Measurements from ENCODE around the gene KCNF1. TPM values are rescaled to one million over a fixed set of nuclear protein-coding genes. Genes with fewer than 3 reads are reported as not detected.

The KCNF1 gene
- total and polyA plus RNA-seq, 10 of the 15 experiments (the other 5 are each of a cell fraction or from before 2014, with no cell fraction given) = not detected

DNA sequence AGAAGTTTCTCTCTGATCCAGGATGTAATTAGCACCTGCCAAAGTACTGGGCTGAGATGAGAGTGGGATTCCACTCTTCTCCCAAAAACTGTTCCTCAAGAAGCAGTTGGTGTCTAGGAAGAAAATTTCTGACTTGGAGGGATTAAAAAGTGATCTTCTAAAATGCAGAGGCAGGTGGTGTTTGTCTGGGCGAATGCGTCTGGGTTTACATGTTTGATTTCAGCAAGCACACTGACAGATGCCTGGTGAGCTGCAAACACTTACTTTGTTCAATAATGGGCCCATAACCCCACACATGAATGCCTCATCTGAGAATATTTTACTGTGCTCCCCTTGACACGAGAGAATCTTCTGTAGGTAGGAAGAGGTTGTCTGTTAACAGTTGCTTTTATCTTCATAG, 24.3 kb upstream of the KCNF1 start:
- FAIRE-seq = no peak
- CTCF ChIA-PET = interaction anchor here (1.0 to 1.4 kb wide), 4 partner anchors 10 to 55 kb away, joined by 3 to 5 read pairs (median 3); no protein-coding TSS in a partner anchor
- TF ChIP-seq, protein P1, sequence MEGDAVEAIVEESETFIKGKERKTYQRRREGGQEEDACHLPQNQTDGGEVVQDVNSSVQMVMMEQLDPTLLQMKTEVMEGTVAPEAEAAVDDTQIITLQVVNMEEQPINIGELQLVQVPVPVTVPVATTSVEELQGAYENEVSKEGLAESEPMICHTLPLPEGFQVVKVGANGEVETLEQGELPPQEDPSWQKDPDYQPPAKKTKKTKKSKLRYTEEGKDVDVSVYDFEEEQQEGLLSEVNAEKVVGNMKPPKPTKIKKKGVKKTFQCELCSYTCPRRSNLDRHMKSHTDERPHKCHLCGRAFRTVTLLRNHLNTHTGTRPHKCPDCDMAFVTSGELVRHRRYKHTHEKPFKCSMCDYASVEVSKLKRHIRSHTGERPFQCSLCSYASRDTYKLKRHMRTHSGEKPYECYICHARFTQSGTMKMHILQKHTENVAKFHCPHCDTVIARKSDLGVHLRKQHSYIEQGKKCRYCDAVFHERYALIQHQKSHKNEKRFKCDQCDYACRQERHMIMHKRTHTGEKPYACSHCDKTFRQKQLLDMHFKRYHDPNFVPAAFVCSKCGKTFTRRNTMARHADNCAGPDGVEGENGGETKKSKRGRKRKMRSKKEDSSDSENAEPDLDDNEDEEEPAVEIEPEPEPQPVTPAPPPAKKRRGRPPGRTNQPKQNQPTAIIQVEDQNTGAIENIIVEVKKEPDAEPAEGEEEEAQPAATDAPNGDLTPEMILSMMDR (IDR thresholded peaks at IDR 0.05 in 2 of 3, conservative IDR thresholded peaks at IDR 0.05 in 1 of 3; ENCODE audit: control insufficient read depth in 2 of 3, extremely low read depth in 1 of 3, insufficient read depth in 1 of 3, low read depth in 3 of 3, low read length in 3 of 3) = no peak
- TF ChIP-seq ZNF274 (IDR thresholded peaks at IDR 0.05; ENCODE audit: insufficient read depth, insufficient read length) (no peak), RAD51 (IDR thresholded peaks at IDR 0.05) (no peak), SRF (IDR thresholded peaks at IDR 0.05; ENCODE audit: low read depth in 2 of 2, low read length in 2 of 2) (no peak), POU2F2 (IDR thresholded peaks at IDR 0.05; ENCODE audit: borderline replicate concordance, low read depth, low read length) (no peak), FOS (IDR thresholded peaks at IDR 0.05; ENCODE audit: borderline replicate concordance, extremely low read depth, insufficient read length) (no peak), TCF7 (IDR thresholded peaks at IDR 0.05; ENCODE audit: borderline replicate concordance) (no peak), ZZZ3 (IDR thresholded peaks at IDR 0.05; ENCODE audit: control insufficient read depth, insufficient read length, low read depth) (no peak), TAF1 (IDR thresholded peaks at IDR 0.05; ENCODE audit: borderline replicate concordance, low read depth, low read length) (no peak), HDAC6 (IDR thresholded peaks at IDR 0.05; ENCODE audit: unreplicated experiment) (no peak), ESRRA (IDR thresholded peaks at IDR 0.05; ENCODE audit: low read length) (no peak), FOXK2 (IDR thresholded peaks at IDR 0.05) (no peak), ATF7 (IDR thresholded peaks at IDR 0.05; ENCODE audit: low read depth) (no peak), TARDBP (IDR thresholded peaks at IDR 0.05; ENCODE audit: borderline replicate concordance) (no peak), NR2F1 (conservative IDR thresholded peaks at IDR 0.05) (no peak), RB1 (IDR thresholded peaks at IDR 0.05; ENCODE audit: borderline replicate concordance) (no peak), PAX8 (IDR thresholded peaks at IDR 0.05) (no peak)
- TF ChIP-seq, protein P2, sequence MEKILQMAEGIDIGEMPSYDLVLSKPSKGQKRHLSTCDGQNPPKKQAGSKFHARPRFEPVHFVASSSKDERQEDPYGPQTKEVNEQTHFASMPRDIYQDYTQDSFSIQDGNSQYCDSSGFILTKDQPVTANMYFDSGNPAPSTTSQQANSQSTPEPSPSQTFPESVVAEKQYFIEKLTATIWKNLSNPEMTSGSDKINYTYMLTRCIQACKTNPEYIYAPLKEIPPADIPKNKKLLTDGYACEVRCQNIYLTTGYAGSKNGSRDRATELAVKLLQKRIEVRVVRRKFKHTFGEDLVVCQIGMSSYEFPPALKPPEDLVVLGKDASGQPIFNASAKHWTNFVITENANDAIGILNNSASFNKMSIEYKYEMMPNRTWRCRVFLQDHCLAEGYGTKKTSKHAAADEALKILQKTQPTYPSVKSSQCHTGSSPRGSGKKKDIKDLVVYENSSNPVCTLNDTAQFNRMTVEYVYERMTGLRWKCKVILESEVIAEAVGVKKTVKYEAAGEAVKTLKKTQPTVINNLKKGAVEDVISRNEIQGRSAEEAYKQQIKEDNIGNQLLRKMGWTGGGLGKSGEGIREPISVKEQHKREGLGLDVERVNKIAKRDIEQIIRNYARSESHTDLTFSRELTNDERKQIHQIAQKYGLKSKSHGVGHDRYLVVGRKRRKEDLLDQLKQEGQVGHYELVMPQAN (conservative IDR thresholded peaks at IDR 0.05) = no peak
- TF ChIP-seq, protein P3, sequence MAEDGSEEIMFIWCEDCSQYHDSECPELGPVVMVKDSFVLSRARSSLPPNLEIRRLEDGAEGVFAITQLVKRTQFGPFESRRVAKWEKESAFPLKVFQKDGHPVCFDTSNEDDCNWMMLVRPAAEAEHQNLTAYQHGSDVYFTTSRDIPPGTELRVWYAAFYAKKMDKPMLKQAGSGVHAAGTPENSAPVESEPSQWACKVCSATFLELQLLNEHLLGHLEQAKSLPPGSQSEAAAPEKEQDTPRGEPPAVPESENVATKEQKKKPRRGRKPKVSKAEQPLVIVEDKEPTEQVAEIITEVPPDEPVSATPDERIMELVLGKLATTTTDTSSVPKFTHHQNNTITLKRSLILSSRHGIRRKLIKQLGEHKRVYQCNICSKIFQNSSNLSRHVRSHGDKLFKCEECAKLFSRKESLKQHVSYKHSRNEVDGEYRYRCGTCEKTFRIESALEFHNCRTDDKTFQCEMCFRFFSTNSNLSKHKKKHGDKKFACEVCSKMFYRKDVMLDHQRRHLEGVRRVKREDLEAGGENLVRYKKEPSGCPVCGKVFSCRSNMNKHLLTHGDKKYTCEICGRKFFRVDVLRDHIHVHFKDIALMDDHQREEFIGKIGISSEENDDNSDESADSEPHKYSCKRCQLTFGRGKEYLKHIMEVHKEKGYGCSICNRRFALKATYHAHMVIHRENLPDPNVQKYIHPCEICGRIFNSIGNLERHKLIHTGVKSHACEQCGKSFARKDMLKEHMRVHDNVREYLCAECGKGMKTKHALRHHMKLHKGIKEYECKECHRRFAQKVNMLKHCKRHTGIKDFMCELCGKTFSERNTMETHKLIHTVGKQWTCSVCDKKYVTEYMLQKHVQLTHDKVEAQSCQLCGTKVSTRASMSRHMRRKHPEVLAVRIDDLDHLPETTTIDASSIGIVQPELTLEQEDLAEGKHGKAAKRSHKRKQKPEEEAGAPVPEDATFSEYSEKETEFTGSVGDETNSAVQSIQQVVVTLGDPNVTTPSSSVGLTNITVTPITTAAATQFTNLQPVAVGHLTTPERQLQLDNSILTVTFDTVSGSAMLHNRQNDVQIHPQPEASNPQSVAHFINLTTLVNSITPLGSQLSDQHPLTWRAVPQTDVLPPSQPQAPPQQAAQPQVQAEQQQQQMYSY (CRISPR knock-in tag; IDR thresholded peaks at IDR 0.05) = no peak

More for the DNA sequence above, 24.3 kb upstream of the KCNF1 start:
- ATAC-seq = no peak
- ChIA-PET RAD21 (ENCODE audit: unreplicated experiment) (no interaction called here), SMC1A (ENCODE audit: uncharacterized antibody, unreplicated experiment) (interaction anchor here (0.6 to 1.2 kb wide), 3 partner anchors 12 to 52 kb away, joined by 3 to 4 read pairs (median 3); no protein-coding TSS in a partner anchor), POLR2A (interaction anchor here (0.7 kb wide), 1 partner anchor 21 kb away, joined by 3 read pairs; no protein-coding TSS in a partner anchor)
- intact Hi-C loops (cut with micrococcal nuclease; ENCODE audit: unreplicated experiment) (no loop called here), in situ Hi-C loops (cut with MboI) (no loop called here)
- no peak for DNase-seq (ENCODE audit: low read depth, low spot score)
- no peaks in the 10 kb centered on the region for H3K36me3 ChIP-seq (ENCODE audit: control insufficient read depth in 2 of 2, insufficient read depth in 2 of 2, low read length in 1 of 2)
- H3K79me2 ChIP-seq (ENCODE audit: control insufficient read depth, insufficient read depth, low read length) = no peaks in the 10 kb centered on the region
- no peak overlapping the region for H2AFZ ChIP-seq (ENCODE audit: control insufficient read depth, low read depth, low read length)
- H3K27me3 ChIP-seq (replicated peaks in 1 of 2; ENCODE audit: control insufficient read depth in 2 of 2, insufficient read depth in 2 of 2, low read length in 1 of 2) = peaks cover 3 to 11% of the 10 kb centered on the region in 2 experiments; a peak in 2 of 4 replicates
- BruUV-seq (replicated peaks) = no TSS peak
- no peaks in the 10 kb centered on the region; the same call in 1 of the 3 replicates for H3K9me3 ChIP-seq (replicated peaks; ENCODE audit: control insufficient read depth, insufficient read depth, low read length)
- H3K9ac ChIP-seq (ENCODE audit: control insufficient read depth, insufficient read depth, low read length) = no peak overlapping the region
- no peaks in the 10 kb centered on the region; the same call in 1 of the 2 replicates for H3K4me1 ChIP-seq (ENCODE audit: control insufficient read depth, insufficient read depth, low read length)
- H3K27ac ChIP-seq (ENCODE audit: control insufficient read depth, insufficient read depth) = no peak overlapping the region
- 0% methylated on average over 3 of the region's 3 CpGs for WGBS (ENCODE audit: insufficient coverage, insufficient replicate concordance, low lambda C conversion rate, missing lambda C conversion rate)
- H4K20me1 ChIP-seq (ENCODE audit: control insufficient read depth, insufficient read depth) = no peaks in the 10 kb centered on the region
- no peak overlapping the region for H3K4me3 ChIP-seq
- H3K4me2 ChIP-seq (ENCODE audit: control insufficient read depth, insufficient read depth) = no peak overlapping the region
